ENCODE results near the gene CPLX3.
A peak's percentile ranks its signal among the peaks of the same experiment; 100 is the strongest.

CPLX3 gene

GRCh38 chr15:74831813-74832495 lies 5.5 kb downstream of the CPLX3 start:
- DNase-seq = no peak

GRCh38 chr15:74832826-74833225 lies 6.4 kb downstream of the CPLX3 start:
- no peak for DNase-seq

GRCh38 chr15:74833376-74834107 lies 7.1 kb downstream of the CPLX3 start:
- DNase-seq = no peak

GRCh38 chr15:74835312-74835823 lies 8.9 kb downstream of the CPLX3 start:
- peak; percentile 65 for DNase-seq

- no peak for DNase-seq
These were observed 10.4 kb downstream of the CPLX3 start for GRCh38 chr15:74836846-74837245.

GRCh38 chr15:74837482-74838136 lies 11.2 kb downstream of the CPLX3 start:
- DNase-seq = no peak

- DNase-seq = no peak
These were observed 11.7 kb downstream of the CPLX3 start for GRCh38 chr15:74838137-74838516.

- no peak for DNase-seq
These were observed 12.5 kb downstream of the CPLX3 start for GRCh38 chr15:74838746-74839525.

- DNase-seq = no peak
These were observed 13.3 kb downstream of the CPLX3 start for GRCh38 chr15:74839526-74840395.

GRCh38 chr15:74840851-74841775 lies 14.7 kb downstream of the CPLX3 start:
- DNase-seq = no peak

GRCh38 chr15:74841891-74842373 lies 15.5 kb downstream of the CPLX3 start:
- no peak for DNase-seq

GRCh38 chr15:74842581-74843444 lies 16.4 kb downstream of the CPLX3 start, which contains the start of gene ULK3:
Gene ULK3 (minus strand): TSS chr15:74843156. CDS start chr15:74843105, 51 bp downstream.
- peak; percentile 96 for DNase-seq

GRCh38 chr15:74843445-74843828 lies 17.0 kb downstream of the CPLX3 start:
- no peak for DNase-seq

- DNase-seq = no peak
These were observed 17.5 kb downstream of the CPLX3 start for GRCh38 chr15:74843891-74844299.

- DNase-seq = no peak
These were observed 18.1 kb downstream of the CPLX3 start for GRCh38 chr15:74844319-74845207.

GRCh38 chr15:74845208-74845568 lies 18.8 kb downstream of the CPLX3 start:
- DNase-seq = no peak

- DNase-seq = no peak
These were observed 19.2 kb downstream of the CPLX3 start for GRCh38 chr15:74845581-74845980.

GRCh38 chr15:74847432-74847831 lies 21.0 kb downstream of the CPLX3 start:
- DNase-seq = no peak

GRCh38 chr15:74850393-74850792 lies 24.0 kb downstream of the CPLX3 start:
- DNase-seq = no peak

All from suppressor macrophage treated with lipopolysaccharide for 4 hours (primary cell).